H1 (cell line): ENCODE results near the gene VSIG10L2. TPM values are rescaled to one million over a fixed set of nuclear protein-coding genes. Genes with fewer than 3 reads are reported as not detected.
A peak's percentile ranks its signal among the peaks of the same experiment; 100 is the strongest.

Experiments
- CTCF ChIA-PET: fragments of 300-600 bp; sonication (Branson Sonifier 250); formaldehyde crosslinking; loops from one replicate; lab custom pipeline; 2021; ENCODE audit not compliant: partially characterized antibody; lab: Charles Lee
- POLR2A ChIA-PET: fragments of 300-600 bp; sonication (Branson Sonifier 250); formaldehyde crosslinking; loops from one replicate; lab custom pipeline; 2021; ENCODE audit warnings: inconsistent platforms; ENCODE audit not compliant: partially characterized antibody; lab: Charles Lee
- DNase-seq, 2 experiments: peaks; one replicate each; pipeline versions ENCODE4 v3.0.0 to v3.0.0-alpha.2; 2010 to 2022; ENCODE audit warnings: low spot score in 2 of 2, low read depth in 1 of 2, mixed read lengths in 1 of 2
- FAIRE-seq: peaks from 2 replicates; lab custom pipeline; 2011; peaks lifted over from hg19 to GRCh38; lab: Jason Lieb, UNC
- H2AFZ ChIP-seq: 2 replicates; pipeline ENCODE4 v1.8.1; 2012; ENCODE audit warnings: low read length, inconsistent platforms
- H2AK5ac ChIP-seq: 2 replicates; pipeline ENCODE4 v1.6.1; 2013; ENCODE audit warnings: low read depth, low read length
- H2BK120ac ChIP-seq: replicated peaks from 2 replicates; pipeline ENCODE3; 2013; ENCODE audit warnings: low read depth, low read length, inconsistent platforms
- H2BK12ac ChIP-seq: 2 replicates; pipeline ENCODE4 v1.6.1; 2013; ENCODE audit warnings: low read depth, low read length
- H2BK15ac ChIP-seq: 2 replicates; pipeline ENCODE4 v1.6.1; 2013; ENCODE audit warnings: low read length
- H2BK20ac ChIP-seq: 2 replicates; pipeline ENCODE4 v1.6.1; 2013; ENCODE audit warnings: low read length
- H2BK5ac ChIP-seq: 2 replicates; pipeline ENCODE4 v1.6.1; 2013; ENCODE audit warnings: low read depth, low read length
- H3K14ac ChIP-seq: 2 replicates; pipeline ENCODE4 v1.6.1; 2013; ENCODE audit warnings: inconsistent platforms; ENCODE audit not compliant: insufficient read length
- H3K18ac ChIP-seq: 2 replicates; pipeline ENCODE4 v1.6.1; 2013; ENCODE audit warnings: low read length; ENCODE audit errors: extremely low read depth
- H3K23ac ChIP-seq: 2 replicates; pipeline ENCODE4 v1.6.1; 2013; ENCODE audit warnings: inconsistent platforms; ENCODE audit not compliant: insufficient read length
- H3K23me2 ChIP-seq: 2 replicates; pipeline ENCODE4 v1.6.1; 2013; ENCODE audit warnings: low read depth, low read length
- H3K27ac ChIP-seq: 2 replicates; pipeline ENCODE4 v1.6.1; 2011; ENCODE audit warnings: low read depth, low read length, inconsistent platforms
- H3K27me3 ChIP-seq, 4 experiments: replicated peaks in 1 of 4; 1 replicate in 1 of 4; 2 replicates in 3 of 4; pipeline versions ENCODE4 v1.6.1 to v1.8.1; 2011 to 2013; ENCODE audit warnings: low read length in 3 of 4, mild to moderate bottlenecking in 3 of 4, inconsistent platforms in 2 of 4, mixed read lengths in 2 of 4, moderate library complexity in 1 of 4; ENCODE audit not compliant: control insufficient read depth in 3 of 4, insufficient read depth in 3 of 4; ENCODE audit errors: extremely low read depth in 1 of 4
- H3K36me3 ChIP-seq, 4 experiments: 2 replicates each; pipeline versions ENCODE4 v1.6.1 to v1.8.1; 2011 to 2013; ENCODE audit warnings: mild to moderate bottlenecking in 4 of 4, low read length in 3 of 4, moderate library complexity in 2 of 4, control low read depth in 1 of 4, inconsistent platforms in 1 of 4; ENCODE audit not compliant: insufficient read depth in 4 of 4, control insufficient read depth in 2 of 4
- H3K4ac ChIP-seq: replicated peaks from 2 replicates; pipeline ENCODE3; 2013; ENCODE audit warnings: low read length, low read depth, mixed read lengths, inconsistent platforms; ENCODE audit not compliant: insufficient read length
- H3K4me1 ChIP-seq, 4 experiments: replicated peaks in 1 of 4; 1 replicate in 1 of 4; 2 replicates in 3 of 4; pipeline versions ENCODE4 v1.6.1 to v1.8.1; 2011 to 2013; ENCODE audit warnings: low read length in 3 of 4, inconsistent platforms in 2 of 4, mixed read lengths in 1 of 4; ENCODE audit not compliant: insufficient read depth in 4 of 4, control insufficient read depth in 3 of 4
- H3K4me2 ChIP-seq, 2 experiments: 2 replicates each; pipeline versions ENCODE4 v1.6.1 to v1.8.1; 2011 to 2013; ENCODE audit warnings: low read depth in 2 of 2, low read length in 2 of 2, control low read depth in 1 of 2, inconsistent platforms in 1 of 2, mild to moderate bottlenecking in 1 of 2; ENCODE audit not compliant: insufficient read depth in 1 of 2
- H3K4me3 ChIP-seq, 4 experiments: fragments of 200-600, 300-600 bp in 1 of 4; sonication (generic), shearing (Covaris generic), sonication (Bioruptor Twin) in 1 of 4; 2 replicates each; pipeline versions ENCODE4 v1.5.1 to v1.8.1; 2011 to 2016; ENCODE audit warnings: low read length in 4 of 4, low read depth in 3 of 4, control low read depth in 2 of 4, inconsistent platforms in 2 of 4, mild to moderate bottlenecking in 2 of 4, mixed read lengths in 1 of 4, moderate library complexity in 1 of 4; ENCODE audit not compliant: insufficient read depth in 2 of 4; ENCODE audit errors: extremely low read depth in 1 of 4
- H3K56ac ChIP-seq: replicated peaks from 2 replicates; pipeline ENCODE3; 2013; ENCODE audit warnings: low read depth, mild to moderate bottlenecking, mixed read lengths, low read length, inconsistent platforms; ENCODE audit not compliant: insufficient read length
- H3K79me1 ChIP-seq: 2 replicates; pipeline ENCODE4 v1.6.1; 2013; ENCODE audit warnings: low read depth, low read length, control low read depth
- H3K79me2 ChIP-seq, 2 experiments: 2 replicates each; pipeline versions ENCODE4 v1.6.1 to v1.8.1; 2012 to 2013; ENCODE audit warnings: low read length in 2 of 2, mild to moderate bottlenecking in 2 of 2, inconsistent platforms in 1 of 2; ENCODE audit not compliant: insufficient read depth in 2 of 2, control insufficient read depth in 1 of 2
- H3K9ac ChIP-seq, 4 experiments: replicated peaks in 1 of 4; 1 replicate in 1 of 4; 2 replicates in 3 of 4; pipeline versions ENCODE4 v1.6.1 to v1.8.1; 2011 to 2013; ENCODE audit warnings: low read depth in 3 of 4, low read length in 3 of 4, control low read depth in 2 of 4, mild to moderate bottlenecking in 2 of 4, moderate library complexity in 2 of 4, inconsistent platforms in 1 of 4; ENCODE audit errors: extremely low read depth in 1 of 4
- H3K9me3 ChIP-seq, 2 experiments: 2 replicates each; pipeline versions ENCODE4 v1.6.1 to v1.8.1; 2012 to 2013; ENCODE audit warnings: mild to moderate bottlenecking in 2 of 2, moderate library complexity in 2 of 2, control low read depth in 1 of 2, inconsistent platforms in 1 of 2, low read depth in 1 of 2, low read length in 1 of 2, mixed read lengths in 1 of 2; ENCODE audit not compliant: insufficient read depth in 2 of 2
- H4K20me1 ChIP-seq, 2 experiments: replicated peaks in 1 of 2; 2 replicates each; pipeline versions ENCODE3 to v1.8.1; 2011 to 2013; ENCODE audit warnings: inconsistent platforms in 2 of 2, low read length in 2 of 2, mild to moderate bottlenecking in 1 of 2; ENCODE audit not compliant: insufficient read depth in 2 of 2, control insufficient read depth in 1 of 2
- H4K5ac ChIP-seq: 2 replicates; pipeline ENCODE4 v1.6.1; 2013; ENCODE audit warnings: low read length, low read depth, mixed read lengths, inconsistent platforms; ENCODE audit not compliant: insufficient read length
- H4K8ac ChIP-seq: 2 replicates; pipeline ENCODE4 v1.8.0; 2013; ENCODE audit warnings: mild to moderate bottlenecking, moderate library complexity, low read length, inconsistent platforms; ENCODE audit not compliant: insufficient read depth; ENCODE audit errors: extremely low read depth
- H4K91ac ChIP-seq: replicated peaks from 2 replicates; pipeline ENCODE3; 2013; ENCODE audit warnings: low read length, mixed read lengths, inconsistent platforms; ENCODE audit not compliant: insufficient read length
- BCL11A ChIP-seq, 2 experiments: IDR thresholded peaks; one replicate each; pipeline ENCODE4 v1.6.1; 2011; ENCODE audit warnings: low read depth in 2 of 2, low read length in 2 of 2, mild to moderate bottlenecking in 2 of 2
- CBX5 ChIP-seq: fragments of 300-800, 300-1000 bp; sonication (generic); IDR thresholded peaks from 2 replicates; pipeline ENCODE4 v1.7.1; 2016; ENCODE audit warnings: antibody characterized with exemption, low read length, low read depth
- POLR2AphosphoS5 ChIP-seq: IDR thresholded peaks from 2 replicates; pipeline ENCODE4 v1.6.1; 2011; ENCODE audit warnings: low read depth, low read length
- RFX5 ChIP-seq: IDR thresholded peaks from 2 replicates; pipeline ENCODE4 v1.6.1; 2011; ENCODE audit warnings: low read depth, low read length, improper control_type of control experiment, borderline replicate concordance
- SIX5 ChIP-seq: IDR thresholded peaks from 2 replicates; pipeline ENCODE4 v1.6.1; 2011; ENCODE audit warnings: mild to moderate bottlenecking, low read depth, low read length
- TAF1 ChIP-seq: IDR thresholded peaks from 2 replicates; pipeline ENCODE4 v1.6.1; 2011; ENCODE audit warnings: mild to moderate bottlenecking, low read depth, low read length
- WGBS, 2 experiments: shearing (Covaris generic) in 1 of 2; methylation state at CpG; one replicate each; pipeline versions ENCODE4 v1.1.6 to v1.1.7; 2013 to 2015; ENCODE audit warnings: low lambda C conversion rate in 2 of 2, mixed read lengths in 2 of 2, inconsistent platforms in 1 of 2, low coverage in 1 of 2, missing lambda C conversion rate in 1 of 2; ENCODE audit not compliant: insufficient replicate concordance in 2 of 2, insufficient coverage in 1 of 2, insufficient read length in 1 of 2; ENCODE audit errors: extremely low coverage in 1 of 2, missing lambda C conversion rate in 1 of 2; 5-methylcytosine and 5-hydroxymethylcytosine counted together
- polyA plus RNA-seq, 7 experiments: library from polyadenylated mRNA; depleted of rRNA in 3 of 7; stranded (reverse) in 5 of 7; unstranded in 2 of 7; fragments of >200 nt in 5 of 7; fragments of 200-250 nt in 2 of 7; gene quantifications; 1 replicate in 5 of 7; 2 replicates in 1 of 7; 4 replicates in 1 of 7; pipeline versions ENCODE4 v1.2.1 to v1.2.3, GENCODE V29; 2011 to 2013; ENCODE audit warnings: missing spikeins in 2 of 7, mixed read lengths in 2 of 7
- total RNA-seq: library from RNA; stranded (reverse); fragmentation: NEBNext Ultra II Directional; extraction: Animal tissue kit (Norgen Biotek cat#: 25700); gene quantifications from 2 replicates; pipeline ENCODE4 v1.2.1, GENCODE V29; 2021
- TF ChIP-seq, protein P1 (sequence below): IDR thresholded peaks from 2 replicates; pipeline ENCODE4 v1.6.1; 2012; ENCODE audit warnings: inconsistent platforms
- TF ChIP-seq, protein P2 (sequence below), 3 experiments: IDR thresholded peaks; 1 replicate in 2 of 3; 2 replicates in 1 of 3; pipeline versions ENCODE4 v1.5.1 to v1.6.1; 2011; ENCODE audit warnings: low read length in 3 of 3, mild to moderate bottlenecking in 3 of 3, inconsistent platforms in 2 of 3, low read depth in 1 of 3, moderate library complexity in 1 of 3; ENCODE audit not compliant: insufficient read depth in 1 of 3; ENCODE audit errors: control extremely low read depth in 1 of 3

Gene VSIG10L2
- total and polyA plus RNA-seq, 2 of the 8 experiments (the other 6 are each of a cell fraction or from before 2014, with no cell fraction given): not detected

DNA sequence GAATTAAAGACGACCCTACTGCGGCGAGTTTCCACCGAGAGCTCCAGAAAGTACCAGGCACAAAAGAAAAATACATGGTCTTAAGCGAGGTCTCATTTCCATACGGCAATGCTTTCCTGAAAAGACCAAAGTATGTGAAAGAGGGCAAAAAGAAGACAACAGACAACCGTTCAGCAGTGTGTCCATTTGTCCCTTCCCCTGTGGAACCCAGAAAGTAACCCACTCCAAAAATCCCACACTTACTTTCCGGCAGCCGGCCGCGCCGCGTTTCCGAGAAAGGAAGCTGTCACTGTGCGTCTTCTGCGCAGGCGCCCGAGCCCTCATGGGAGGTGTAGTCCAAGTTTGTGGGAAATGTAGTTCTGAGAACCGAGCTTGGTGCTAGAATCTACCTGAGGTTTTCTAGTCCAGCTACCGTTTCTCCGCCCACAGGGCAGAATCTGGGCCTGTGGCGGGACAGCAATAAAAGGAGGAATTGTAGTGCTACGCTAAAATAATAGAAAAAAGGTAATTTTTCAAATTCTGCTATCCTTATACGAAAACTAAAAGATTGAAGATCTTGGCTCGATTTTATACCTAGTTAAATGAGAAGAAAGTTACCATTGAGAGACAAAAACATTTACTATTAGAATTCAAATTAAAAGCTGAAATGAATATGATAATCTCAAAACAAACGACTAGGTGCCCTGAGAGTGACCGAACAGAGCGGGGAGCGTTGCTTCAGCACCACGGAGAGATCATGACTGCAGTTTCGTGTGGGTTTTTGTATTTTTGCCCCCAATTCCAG, 42.7 kb upstream of the VSIG10L2 start, which contains the start of gene PUS3:
PUS3 (minus strand) TSS at position 280 of the 784 bp plus-strand sequence. CDS start 6,922 bp downstream, outside the sequence.
- peaks cover 0 to 22% (median 8%) of the 10 kb centered on the region in 4 experiments; a peak in 6 of 8 replicates for H3K36me3 ChIP-seq
- H3K4me1 ChIP-seq: peaks cover 0 to 4% (median 0%) of the 10 kb centered on the region in 4 experiments; a peak in 2 of 7 replicates
- H3K4me3 ChIP-seq: peak within 1 kb of the TSS; percentile 85 to 99 (median 92)
- no peak within 1 kb of the TSS for H3K23ac ChIP-seq
- peak within 1 kb of the TSS; percentile 87 for H4K91ac ChIP-seq
- CTCF ChIA-PET: interaction anchor here (0.7 to 1.7 kb wide), 5 partner anchors 13 to 286 kb away, joined by 3 to 4 read pairs (median 3); partner anchors contain the start of gene CDON
- H3K4ac ChIP-seq: peak within 1 kb of the TSS; percentile 87
- DNase-seq (peak; percentile 23 to 89), FAIRE-seq (peak; percentile 88)
- H2BK5ac ChIP-seq: no peak within 1 kb of the TSS
- H3K56ac ChIP-seq: no peak within 1 kb of the TSS
- no peak within 1 kb of the TSS for H3K14ac ChIP-seq
- 3% methylated on average over 31 of the region's 31 CpGs; no CpG with 5 or more reads in 1 of the 2 experiments for WGBS, 2 experiments
- H2BK20ac ChIP-seq: no peak within 1 kb of the TSS
- no peak within 1 kb of the TSS for H2BK15ac ChIP-seq
- H4K8ac ChIP-seq: no peak within 1 kb of the TSS
- H3K79me2 ChIP-seq: peaks cover 0 to 29% of the 10 kb centered on the region in 2 experiments; a peak in 2 of 4 replicates
- no peak within 1 kb of the TSS for H2AK5ac ChIP-seq
- H3K9ac ChIP-seq: peak within 1 kb of the TSS; percentile 9 to 74 (median 53); a peak in 4 of 7 replicates
- no peak within 1 kb of the TSS for H2BK120ac ChIP-seq
- peaks cover 3 to 18% (median 12%) of the 10 kb centered on the region in 4 experiments for H3K27me3 ChIP-seq
- H3K18ac ChIP-seq: no peak within 1 kb of the TSS
- peak within 1 kb of the TSS; percentile 98 to 99 for H3K4me2 ChIP-seq
- no peak within 1 kb of the TSS for H3K27ac ChIP-seq
- no peaks in the 10 kb centered on the region for H4K20me1 ChIP-seq
- H3K23me2 ChIP-seq: peaks cover 7% of the 10 kb centered on the region
- POLR2A ChIA-PET: interaction anchor here (0.8 to 2.3 kb wide), 12 partner anchors 11 to 366 kb away, joined by 3 to 27 read pairs (median 4); partner anchors contain the start of genes FAM118B, FOXRED1, HYLS1 and RPUSD4
- no peaks in the 10 kb centered on the region for H3K79me1 ChIP-seq
- no peaks in the 10 kb centered on the region for H3K9me3 ChIP-seq
- H4K5ac ChIP-seq: peak within 1 kb of the TSS; percentile 72
- H2BK12ac ChIP-seq: no peak within 1 kb of the TSS
- peak within 1 kb of the TSS; percentile 89 for H2AFZ ChIP-seq
- TF ChIP-seq RFX5 (no peak), CBX5 (no peak), SIX5 (peak; percentile 84), POLR2AphosphoS5 (no peak; the same call in 1 of the 2 replicates), TAF1 (peak; percentile 44; the same call in 1 of the 2 replicates), BCL11A (IDR thresholded peaks at IDR 0.05; ENCODE audit: low read depth in 2 of 2, low read length in 2 of 2) (no peak)
- TF ChIP-seq, protein P1, sequence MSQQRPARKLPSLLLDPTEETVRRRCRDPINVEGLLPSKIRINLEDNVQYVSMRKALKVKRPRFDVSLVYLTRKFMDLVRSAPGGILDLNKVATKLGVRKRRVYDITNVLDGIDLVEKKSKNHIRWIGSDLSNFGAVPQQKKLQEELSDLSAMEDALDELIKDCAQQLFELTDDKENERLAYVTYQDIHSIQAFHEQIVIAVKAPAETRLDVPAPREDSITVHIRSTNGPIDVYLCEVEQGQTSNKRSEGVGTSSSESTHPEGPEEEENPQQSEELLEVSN: no peak
- TF ChIP-seq, protein P2, sequence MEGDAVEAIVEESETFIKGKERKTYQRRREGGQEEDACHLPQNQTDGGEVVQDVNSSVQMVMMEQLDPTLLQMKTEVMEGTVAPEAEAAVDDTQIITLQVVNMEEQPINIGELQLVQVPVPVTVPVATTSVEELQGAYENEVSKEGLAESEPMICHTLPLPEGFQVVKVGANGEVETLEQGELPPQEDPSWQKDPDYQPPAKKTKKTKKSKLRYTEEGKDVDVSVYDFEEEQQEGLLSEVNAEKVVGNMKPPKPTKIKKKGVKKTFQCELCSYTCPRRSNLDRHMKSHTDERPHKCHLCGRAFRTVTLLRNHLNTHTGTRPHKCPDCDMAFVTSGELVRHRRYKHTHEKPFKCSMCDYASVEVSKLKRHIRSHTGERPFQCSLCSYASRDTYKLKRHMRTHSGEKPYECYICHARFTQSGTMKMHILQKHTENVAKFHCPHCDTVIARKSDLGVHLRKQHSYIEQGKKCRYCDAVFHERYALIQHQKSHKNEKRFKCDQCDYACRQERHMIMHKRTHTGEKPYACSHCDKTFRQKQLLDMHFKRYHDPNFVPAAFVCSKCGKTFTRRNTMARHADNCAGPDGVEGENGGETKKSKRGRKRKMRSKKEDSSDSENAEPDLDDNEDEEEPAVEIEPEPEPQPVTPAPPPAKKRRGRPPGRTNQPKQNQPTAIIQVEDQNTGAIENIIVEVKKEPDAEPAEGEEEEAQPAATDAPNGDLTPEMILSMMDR (IDR thresholded peaks at IDR 0.05; ENCODE audit: control extremely low read depth in 1 of 3, insufficient read depth in 1 of 3, low read depth in 1 of 3, low read length in 3 of 3): no peak
